ENCODE measurements around the gene KCND3.

- no peak for TF ChIP-seq EZH2 (IDR thresholded peaks at IDR 0.05)
- no peak for TF ChIP-seq POLR2AphosphoS5 (IDR thresholded peaks at IDR 0.05; ENCODE audit: borderline replicate concordance, low read depth, low read length)
- TF ChIP-seq FOXP2 (optimal IDR thresholded peaks at IDR 0.05; ENCODE audit: control extremely low read depth, extremely low read length, insufficient read depth), result no peak
Observed at GRCh38 chr1:111856411-111857185, 132.9 kb downstream of the KCND3 start.

Measured in SK-N-MC (cell line).